UCSD-AML1 (cell line): ENCODE results near the gene AP1B1.

Experiments used
- DNase-seq: peaks from one replicate; lab custom pipeline; 2025; ENCODE audit not compliant: unreplicated experiment; lab: John Stamatoyannopoulos, UW

The AP1B1 gene

DNA sequence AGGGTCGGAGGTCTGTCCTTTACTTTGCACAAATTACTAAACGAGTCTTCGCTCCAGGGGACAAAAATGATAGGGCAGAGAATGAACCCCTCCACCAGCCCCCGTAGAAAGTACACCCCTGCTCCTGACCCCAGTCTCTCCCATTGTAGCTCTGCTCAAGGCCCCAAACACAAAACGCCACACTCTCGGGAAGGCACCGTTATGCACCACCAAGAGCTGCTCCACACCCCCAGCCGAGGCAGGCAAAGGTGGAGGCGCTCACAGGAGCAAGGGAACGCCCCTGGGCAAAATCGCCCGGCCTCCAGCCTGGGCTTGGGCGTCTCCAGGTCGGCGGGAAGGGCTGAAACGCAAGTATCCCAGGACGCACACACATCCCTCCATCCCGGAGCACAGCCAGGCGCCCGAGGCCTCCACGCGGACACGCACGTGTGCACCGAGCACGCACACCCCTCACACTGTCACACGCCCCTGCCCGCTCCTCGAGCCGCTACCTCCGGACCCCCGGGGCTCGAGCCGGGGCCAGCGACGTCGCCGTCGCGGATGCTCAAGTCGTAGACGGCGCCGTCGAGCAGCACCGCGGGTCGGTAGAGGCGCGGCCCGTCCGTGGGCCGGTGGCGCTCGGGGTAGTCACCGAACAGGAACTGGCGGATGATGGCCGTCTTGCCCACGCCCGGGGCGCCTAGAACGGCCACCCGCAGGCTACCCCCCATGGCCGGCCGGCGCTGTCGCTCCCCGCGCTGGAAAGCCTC lies 73.7 kb downstream of the AP1B1 start:
- DNase-seq = peak; percentile 29

DNA sequence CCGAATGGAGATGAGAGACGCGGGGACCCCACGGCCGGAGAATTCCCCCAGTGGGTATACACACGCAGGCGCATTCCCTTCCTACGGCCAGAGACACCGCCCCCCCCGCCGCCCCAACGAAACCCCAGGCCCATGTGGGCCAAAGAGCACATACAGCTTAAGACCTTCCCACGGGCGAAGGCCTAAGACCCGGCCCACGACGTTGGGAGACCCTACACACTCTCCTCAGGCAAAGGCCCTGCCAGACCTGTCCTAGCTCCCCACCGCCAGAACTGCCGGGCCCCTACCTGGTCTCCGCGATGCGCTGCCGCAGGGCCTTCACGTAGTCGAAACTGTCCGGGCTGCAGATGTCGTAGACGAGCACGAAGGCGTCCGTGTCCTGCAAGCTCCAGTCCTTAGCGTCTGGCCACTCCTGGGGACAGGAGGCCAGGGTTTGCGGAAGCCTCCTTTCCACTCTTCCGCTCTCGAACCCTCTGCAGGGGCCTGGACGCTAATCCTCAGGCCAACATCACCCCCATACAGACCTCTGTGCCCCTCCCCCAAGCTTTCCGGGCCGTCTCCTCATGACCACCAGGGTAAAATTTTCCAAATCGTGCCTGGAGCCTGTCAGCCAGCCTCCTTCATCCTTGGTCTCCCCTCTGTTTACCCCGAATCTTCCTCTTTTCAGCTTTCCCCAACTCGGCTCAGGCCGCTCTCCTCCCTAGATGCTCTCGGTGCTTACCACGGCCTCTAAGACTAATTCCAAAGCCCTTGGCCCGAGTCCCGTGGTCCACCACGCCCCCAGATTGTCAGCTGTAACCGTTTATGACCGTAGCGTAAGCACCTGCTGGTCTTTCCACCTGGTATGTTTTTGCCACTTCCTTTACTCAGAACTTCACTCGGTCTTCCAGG lies 74.5 kb downstream of the AP1B1 start:
- DNase-seq = no peak

DNA sequence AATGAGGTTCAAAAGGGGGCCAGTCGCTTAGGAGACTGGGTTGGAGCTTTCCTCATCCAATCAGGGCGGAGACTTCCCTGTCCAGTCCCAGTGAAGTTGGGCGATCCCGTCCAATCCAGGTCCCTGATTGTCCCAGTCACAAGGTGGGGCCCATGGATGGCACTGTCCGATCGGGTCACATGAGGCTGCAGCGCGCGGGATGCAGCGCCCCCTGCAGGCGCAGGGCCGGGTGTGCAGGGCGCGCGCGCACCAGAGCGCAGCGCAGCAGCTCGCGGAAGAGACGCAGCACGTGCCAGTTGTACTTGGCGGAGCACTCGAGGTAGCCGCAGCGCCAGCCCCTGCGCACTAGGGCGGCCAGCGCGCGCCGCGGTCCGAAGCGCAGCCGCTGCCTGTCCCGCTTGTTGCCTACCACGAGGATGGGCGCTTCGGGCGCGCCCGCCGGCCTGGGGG lies 75.2 kb downstream of the AP1B1 start:
- no peak for DNase-seq

DNA sequence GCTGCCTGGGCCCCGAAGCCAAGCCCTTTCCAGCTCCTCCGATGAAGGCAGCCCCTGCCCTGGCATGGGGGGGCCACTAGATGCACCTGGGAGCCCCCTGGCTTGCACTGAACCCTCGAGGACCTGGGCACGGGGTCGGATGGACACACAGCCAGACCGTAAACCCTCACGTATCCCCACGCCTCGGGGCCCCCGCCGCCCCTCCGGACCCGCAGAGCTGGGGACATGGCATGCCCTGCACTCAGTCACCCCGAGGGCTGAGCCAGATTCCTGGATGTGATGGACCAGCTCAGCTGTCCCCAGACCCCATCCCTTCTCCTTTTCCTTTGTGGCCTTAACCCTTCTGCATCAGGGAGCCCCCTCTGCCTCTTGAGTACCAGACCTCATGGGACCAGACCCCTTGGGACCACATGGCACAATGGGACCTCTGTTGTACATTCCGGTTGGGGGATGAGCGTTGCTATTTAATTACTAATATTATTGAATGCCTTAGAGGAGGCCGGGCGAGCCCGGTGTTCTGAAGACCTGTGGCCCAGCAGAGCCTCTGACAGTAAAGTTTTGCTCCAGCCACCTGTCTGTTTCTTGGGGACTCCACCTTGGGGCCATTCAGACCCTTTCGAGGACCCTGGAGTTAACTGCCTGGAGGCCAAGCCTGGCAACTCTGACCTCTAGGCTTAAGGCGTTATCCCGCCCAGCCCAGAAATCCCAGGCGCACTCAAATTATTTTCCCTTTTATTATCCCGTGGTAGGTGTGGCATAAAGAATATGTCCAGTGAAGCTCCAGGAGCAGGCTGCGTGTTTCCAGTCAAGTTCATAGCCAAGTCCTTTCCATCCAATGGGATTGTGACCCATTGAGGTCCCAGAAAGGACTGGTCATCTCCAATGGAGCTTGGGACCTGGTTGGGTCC lies 75.9 kb downstream of the AP1B1 start:
- DNase-seq = no peak

DNA sequence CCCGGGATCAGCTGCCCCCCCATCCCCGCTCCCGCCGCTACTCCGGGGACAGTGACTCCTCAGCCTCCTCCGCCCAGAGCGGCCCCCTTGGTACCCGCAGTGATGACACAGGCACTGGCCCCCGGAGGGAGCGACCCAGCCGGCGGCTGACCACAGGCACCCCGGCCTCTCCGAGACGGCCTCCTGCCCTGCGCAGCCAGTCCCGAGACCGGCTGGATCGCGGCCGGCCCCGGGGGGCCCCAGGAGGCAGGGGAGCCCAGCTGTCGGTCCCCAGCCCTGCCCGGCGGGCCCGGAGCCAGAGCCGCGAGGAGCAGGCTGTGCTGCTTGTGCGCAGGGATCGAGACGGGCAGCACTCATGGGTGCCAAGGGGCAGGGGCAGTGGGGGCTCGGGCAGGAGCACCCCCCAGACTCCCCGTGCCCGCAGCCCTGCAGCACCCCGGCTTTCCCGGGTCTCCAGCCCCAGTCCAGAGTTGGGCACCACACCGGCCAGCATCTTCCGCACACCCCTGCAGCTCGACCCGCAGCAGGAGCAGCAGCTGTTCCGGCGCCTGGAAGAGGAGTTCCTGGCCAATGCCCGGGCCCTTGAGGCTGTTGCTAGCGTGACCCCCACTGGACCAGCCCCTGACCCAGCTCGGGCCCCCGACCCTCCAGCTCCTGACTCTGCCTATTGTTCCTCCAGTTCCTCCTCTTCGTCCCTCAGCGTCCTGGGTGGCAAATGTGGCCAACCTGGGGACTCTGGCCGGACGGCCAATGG lies 76.7 kb downstream of the AP1B1 start:
- DNase-seq = no peak

DNA sequence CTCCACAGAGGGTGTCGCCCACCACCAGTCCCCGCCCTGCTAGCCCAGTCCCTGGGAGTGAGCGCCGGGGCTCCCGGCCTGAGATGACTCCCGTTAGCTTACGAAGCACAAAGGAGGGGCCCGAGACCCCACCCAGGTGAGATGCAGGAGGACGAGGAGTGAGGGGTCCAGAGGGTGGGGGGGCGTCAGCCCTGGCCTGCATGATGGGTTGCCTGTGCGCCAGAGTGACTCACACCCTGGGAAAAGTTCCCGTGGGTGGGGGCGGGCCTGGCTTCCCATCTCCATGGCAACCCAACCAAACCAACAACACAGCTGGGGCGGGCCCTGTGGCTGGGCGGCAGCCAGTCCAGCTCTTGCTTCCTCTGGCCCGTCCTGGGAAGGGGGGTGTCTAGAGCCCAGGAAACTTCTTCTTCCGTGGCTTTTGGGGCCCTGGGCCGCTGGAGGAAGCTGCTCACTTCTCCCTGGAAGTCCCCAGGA lies 77.5 kb downstream of the AP1B1 start:
- DNase-seq = peak; percentile 85

DNA sequence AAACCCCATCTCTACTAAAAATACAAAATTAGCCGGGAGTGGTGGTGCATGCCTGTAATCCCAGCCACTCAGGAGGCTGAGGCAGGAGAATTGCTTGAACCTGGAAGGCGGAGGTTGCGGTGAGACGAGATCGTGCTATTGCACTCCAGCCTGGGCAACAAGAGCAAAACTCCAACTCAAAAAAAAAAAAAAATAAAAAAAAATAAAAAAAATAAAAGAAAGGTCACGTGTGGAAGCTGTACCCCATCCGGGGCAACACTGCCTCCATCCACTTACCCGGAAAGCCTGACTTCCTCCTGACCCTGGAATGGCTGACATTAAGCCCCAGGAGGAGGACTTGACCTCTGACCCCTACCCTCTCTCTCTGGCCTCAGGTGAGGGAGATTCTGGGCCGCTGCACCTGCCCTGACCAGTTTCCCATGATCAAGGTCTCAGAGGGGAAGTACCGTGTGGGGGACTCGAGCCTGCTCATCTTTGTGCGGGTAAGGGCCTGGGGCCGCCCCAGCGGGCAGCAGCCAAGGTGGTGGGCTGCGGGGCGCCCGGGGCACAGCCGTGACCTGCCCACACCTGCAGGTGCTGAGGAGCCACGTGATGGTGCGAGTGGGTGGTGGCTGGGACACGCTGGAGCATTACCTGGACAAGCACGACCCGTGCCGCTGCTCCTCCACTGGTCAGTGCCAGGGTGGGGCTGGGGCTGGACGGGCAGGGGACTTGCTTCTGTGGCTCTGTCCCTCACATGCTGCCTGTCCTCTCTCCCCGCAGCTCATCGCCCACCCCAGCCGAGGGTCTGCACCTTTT lies 78.1 kb downstream of the AP1B1 start:
- DNase-seq = no peak

DNA sequence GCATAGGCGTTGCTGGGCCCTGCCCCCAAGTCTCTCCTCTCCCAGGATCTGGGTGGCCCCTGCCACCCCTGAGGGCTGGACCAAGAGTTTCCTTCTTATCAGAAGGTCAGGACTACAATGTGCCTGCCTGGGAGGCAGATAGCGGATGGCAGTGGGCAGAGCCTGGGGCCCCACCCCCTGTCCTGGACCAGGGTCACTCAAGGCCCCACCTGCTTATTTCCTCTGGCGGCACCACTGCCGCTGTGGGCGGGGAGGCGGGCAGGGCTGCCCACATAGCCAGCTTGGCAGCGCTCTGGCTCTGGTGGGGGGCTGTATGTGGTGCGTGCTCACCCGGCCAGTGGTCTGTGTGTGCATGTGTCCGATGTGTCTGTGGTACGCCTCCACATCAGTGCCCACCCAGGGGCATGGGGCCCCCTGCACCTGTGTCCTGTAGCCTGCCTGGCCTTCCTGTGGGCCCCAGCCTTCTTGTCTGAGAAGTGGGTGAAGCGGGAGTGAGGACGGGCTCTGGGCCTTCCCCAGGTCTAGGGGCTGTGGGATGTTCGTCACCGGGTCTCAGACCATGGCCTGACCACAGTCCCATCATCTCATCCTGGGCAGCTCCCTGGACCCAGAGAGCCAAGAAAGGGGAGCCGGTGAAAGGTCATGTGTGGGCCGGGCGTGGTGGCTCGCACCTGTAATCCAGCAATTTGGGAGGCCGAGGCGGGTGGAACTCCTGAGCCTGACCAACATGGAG lies 78.9 kb downstream of the AP1B1 start:
- DNase-seq = no peak

DNA sequence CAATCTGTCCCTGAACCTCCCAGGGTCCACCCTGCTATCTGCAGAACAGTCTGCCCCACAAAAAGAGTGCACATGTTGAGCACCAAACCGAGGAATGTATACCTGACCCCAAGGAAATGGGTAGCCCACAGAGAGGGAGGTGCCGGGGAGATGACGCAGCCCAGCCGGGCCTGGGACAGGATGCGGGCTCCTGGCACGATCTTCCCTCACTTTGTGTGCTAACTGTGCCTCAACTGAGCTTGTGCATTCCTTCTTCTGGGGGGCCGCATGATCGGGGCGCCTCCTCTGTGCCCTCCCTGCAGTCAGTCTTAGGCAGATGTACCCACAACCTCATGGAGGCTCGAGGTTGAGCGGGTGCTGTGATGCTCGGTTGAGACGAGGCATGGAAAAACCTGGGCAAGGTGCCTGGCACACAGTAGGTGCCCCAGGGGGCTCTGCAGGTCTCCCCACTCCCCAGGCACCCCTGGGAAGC lies 79.5 kb downstream of the AP1B1 start:
- DNase-seq = peak; percentile 62

DNA sequence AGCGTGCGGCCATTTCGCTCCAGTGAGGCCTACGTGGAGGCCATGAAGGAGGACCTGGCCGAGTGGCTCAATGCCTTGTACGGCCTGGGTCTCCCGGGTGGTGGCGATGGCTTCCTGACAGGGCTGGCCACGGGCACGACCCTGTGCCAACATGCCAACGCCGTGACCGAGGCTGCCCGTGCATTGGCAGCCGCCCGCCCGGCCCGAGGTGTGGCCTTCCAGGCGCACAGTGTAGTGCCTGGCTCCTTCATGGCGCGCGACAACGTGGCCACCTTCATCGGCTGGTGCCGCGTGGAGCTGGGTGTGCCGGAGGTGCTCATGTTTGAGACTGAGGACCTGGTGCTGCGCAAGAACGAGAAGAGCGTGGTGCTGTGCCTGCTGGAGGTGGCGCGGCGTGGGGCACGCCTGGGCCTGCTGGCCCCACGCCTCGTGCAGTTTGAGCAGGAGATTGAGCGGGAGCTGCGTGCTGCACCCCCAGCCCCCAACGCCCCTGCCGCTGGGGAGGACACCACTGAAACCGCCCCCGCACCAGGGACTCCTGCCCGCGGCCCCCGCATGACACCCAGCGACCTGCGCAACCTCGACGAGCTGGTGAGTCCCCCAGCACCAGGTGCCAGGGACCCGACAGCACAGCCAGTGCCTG lies 80.1 kb downstream of the AP1B1 start:
- DNase-seq = no peak

DNA sequence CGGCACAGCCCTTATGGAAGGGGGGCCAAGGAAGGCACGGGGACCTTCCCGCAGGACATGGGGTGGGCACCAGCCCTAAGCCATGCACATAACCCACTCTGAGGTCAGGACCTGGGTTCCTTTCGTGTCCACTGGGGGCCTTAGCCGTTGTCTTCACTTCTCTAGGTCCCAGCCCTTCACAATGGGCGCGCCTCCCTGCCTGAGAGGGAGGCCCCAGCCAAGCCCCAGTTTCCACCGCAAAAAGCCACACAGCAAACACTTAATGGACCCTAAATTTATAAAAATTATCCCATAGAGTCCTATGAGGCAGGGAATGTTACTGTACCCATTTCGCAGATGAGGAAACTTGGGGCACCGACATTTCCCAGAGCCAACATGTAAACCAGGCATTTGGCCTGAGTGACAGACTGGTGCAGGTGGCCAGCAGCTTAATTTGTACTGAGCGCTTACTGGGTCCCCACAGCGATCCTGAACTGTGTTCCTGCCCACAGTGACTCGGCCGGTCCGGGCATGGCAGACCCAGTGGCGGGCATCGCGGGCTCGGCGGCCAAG lies 80.7 kb downstream of the AP1B1 start:
- DNase-seq = no peak

DNA sequence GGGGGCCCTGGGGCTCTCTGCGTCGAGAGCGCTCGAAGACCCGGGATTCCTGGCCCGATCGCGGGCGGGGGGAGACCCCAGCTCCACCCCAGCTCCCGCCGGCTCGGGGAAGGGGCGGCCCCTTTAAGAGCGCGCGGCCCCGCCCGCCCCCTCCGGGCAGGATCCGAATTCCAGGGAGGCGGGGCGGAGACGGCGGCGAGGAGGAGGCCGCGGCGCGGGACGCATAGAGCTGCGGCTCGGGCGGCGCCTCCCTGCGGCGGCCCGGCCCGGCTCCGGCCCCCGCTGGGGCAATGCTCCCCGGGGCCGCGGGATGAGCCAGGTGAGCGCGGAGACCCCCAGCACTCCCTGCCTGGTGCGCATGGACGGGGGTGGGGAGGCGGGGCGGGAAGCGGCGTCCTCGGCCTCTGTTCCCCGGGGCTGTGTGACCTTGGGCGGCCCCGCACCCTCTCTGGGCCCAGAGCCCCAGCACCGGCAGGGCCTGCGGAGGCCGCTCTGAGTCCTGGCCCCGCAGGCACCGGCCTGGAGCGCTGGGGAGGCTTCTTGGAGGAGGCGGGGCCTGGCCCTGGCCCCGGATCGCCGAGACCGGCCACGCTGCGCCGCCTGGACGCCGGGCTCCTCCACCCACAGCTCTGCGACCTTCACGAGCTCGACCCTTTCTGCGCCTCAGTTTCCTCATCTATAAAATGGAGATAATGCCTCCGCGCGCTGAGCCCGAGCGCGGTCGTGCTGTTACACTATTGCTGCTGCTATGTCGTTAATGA lies 81.4 kb downstream of the AP1B1 start:
- peak; percentile 85 for DNase-seq

DNA sequence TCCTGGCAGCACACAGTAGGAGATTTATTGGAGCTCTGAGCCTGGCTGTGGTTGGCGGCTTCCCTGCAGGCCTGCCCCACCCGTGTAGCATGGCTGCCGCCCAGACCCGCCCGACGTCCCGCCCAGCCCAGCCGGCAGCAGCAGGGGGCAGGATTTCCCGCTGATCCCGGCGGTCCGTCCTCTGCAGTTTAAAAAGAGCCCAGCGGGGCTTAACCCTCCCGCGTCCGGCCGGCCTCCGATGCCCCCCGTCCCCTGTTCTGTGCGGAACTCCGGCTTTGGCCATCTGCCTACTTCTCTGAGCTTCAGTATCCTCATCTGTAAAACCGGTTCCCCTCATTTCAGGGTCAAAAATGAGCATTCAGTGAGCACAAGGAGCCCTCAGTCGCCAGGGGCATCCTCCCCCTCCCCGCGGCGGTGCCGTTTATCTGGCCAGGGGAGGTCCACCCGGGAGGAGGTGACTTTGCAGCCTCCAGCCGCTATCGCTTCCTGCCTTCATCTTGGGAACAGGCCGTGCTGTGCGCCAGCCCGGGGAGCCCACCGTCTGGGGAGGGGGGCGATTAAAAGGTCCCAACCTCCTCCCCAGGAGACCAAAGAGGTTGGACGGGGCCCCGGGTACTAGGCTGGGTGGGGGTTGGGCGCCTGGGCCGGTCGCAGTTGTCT lies 82.1 kb downstream of the AP1B1 start, which contains the start of gene GAS2L1:
Gene GAS2L1, plus strand, starts transcription at position 476 of the 660 bp plus-strand sequence. CDS start 1,456 bp downstream, outside the sequence.
- peak; percentile 90 for DNase-seq

DNA sequence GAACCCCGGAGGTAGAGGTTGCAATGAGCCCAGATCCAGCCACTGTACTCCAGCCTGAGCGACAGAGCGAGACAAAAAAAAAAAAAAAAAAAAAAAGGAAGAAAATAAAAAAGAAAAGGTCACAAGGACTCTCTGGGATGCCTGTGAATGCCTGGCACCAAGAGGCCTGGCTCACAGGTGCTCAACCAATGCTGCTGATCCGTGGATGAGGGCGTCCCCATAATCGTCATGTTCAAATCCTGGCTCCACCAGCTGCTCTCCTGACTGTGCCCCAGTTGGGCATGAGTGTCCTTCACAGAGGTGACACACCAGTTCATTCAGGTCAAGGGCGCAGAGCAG lies 82.6 kb downstream of the AP1B1 start:
- DNase-seq = no peak

DNA sequence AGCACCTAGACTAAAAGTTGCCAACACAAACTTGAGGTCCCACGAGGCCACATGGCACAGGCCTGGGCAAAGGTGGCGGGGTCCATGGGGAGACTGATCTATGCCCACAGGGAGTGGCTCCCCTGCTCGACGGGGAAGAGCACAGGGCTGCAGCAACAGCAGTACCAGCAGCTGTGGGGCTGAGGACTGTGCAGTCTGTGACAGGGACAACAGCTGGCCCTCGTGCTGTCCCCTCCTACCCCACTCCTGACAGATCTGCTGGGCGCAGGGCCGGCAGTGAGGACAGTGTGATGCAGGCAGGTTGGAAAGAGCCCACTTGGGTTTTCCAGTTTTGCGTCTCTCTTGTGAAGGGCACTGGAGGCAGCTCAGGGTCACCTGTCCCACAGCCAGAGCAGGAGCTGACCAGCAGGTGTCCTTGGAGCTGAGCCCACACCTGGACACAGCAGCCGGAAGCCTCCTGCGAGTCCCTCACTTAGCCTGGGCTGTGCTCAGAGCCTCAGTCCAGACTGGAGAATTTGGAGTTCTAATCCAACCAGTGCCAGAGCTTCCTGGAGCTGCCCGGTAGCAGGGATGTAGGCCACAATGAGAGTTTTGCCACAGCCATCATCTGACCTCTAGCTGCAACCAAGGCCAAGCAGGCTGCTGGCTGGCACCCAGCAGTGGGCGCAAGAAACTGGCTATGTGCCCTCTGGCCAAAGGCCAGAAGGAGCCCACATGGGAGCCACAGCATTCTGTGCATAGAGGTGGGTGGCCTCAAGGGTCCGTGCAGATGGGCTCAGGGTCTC lies 85.5 kb downstream of the AP1B1 start:
- no peak for DNase-seq

DNA sequence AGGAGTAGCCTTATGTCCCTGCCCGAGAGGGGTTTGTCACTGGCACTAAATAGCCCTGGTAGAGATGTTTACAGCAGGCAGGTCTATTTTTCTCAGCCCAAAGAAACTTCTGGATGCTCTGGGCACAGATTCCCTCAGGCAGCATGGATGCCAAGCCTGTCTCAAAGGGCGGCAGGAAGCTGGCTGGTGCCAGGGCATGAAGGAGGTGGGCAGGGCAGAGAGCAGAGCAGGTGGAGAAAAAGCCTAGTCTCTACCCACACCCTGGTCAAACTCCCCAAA lies 86.0 kb downstream of the AP1B1 start:
- DNase-seq = no peak
